Cardiac muscle cell (in vitro differentiated cells and primary cell): ENCODE data around the gene GADD45B. TPM values are rescaled to one million over a fixed set of nuclear protein-coding genes. Genes with fewer than 3 reads are reported as not detected.

Experiments used
- DNase-seq, 2 donors: peaks; one replicate each; pipeline versions ENCODE4 v3.0.0 to v3.0.0-alpha.2; 2010 to 2017; ENCODE audit warnings: low read depth in 1 of 2, low spot score in 1 of 2
- H3K27ac ChIP-seq: fragments of 200-600 bp; sonication (generic); 2 replicates; pipeline ENCODE4 v1.5.1; 2016
- H3K27me3 ChIP-seq: fragments of 200-600 bp; sonication (generic); 2 replicates; pipeline ENCODE4 v1.6.0; 2016; ENCODE audit warnings: control low read depth
- H3K36me3 ChIP-seq: fragments of 200-600 bp; sonication (generic); 2 replicates; pipeline ENCODE4 v1.5.1; 2016; ENCODE audit warnings: control low read depth
- H3K4me1 ChIP-seq: fragments of 200-600 bp; sonication (generic); 2 replicates; pipeline ENCODE4 v1.8.1; 2017; ENCODE audit warnings: low read depth, mild to moderate bottlenecking, mixed run types
- H3K4me3 ChIP-seq: fragments of 200-600 bp; sonication (generic); 2 replicates; pipeline ENCODE4 v1.5.1; 2016; ENCODE audit warnings: mild to moderate bottlenecking
- H3K9me3 ChIP-seq: fragments of 200-600 bp; sonication (generic); 2 replicates; pipeline ENCODE4 v1.5.1; 2017; ENCODE audit warnings: low read depth, mild to moderate bottlenecking, control low read depth
- CTCF ChIP-seq: IDR thresholded peaks from 2 replicates; pipeline ENCODE4 v1.5.1; 2012; ENCODE audit warnings: low read depth, mild to moderate bottlenecking, low read length
- polyA plus RNA-seq: library from polyadenylated mRNA; unstranded; fragments of >200 nt; fragmentation: Nextera tagmentation; extraction: Ambion mirVana; gene quantifications from 2 replicates; pipeline ENCODE4 v1.2.1, GENCODE V29; 2016
- total RNA-seq: library from RNA; depleted of rRNA; stranded (reverse); fragments of >200 nt; gene quantifications from 2 replicates; pipeline ENCODE4 v1.2.3, GENCODE V29; 2016

Gene GADD45B
- total and polyA plus RNA-seq, 2 experiments from 2014 or later, result 30.5 to 75.2 TPM

- Histone ChIP-seq H3K9me3 (no peaks in the 10 kb centered on the region), H3K27me3 (no peaks in the 10 kb centered on the region), H3K4me3 (no peak overlapping the region), H3K27ac (no peak overlapping the region), H3K4me1 (peaks cover 8% of the 10 kb centered on the region), H3K36me3 (peaks cover 14% of the 10 kb centered on the region)
- no peak for TF ChIP-seq CTCF
- no peak for DNase-seq
These were observed 46.9 kb upstream of the GADD45B start for GRCh38 chr19:2428756-2429711.

DNA sequence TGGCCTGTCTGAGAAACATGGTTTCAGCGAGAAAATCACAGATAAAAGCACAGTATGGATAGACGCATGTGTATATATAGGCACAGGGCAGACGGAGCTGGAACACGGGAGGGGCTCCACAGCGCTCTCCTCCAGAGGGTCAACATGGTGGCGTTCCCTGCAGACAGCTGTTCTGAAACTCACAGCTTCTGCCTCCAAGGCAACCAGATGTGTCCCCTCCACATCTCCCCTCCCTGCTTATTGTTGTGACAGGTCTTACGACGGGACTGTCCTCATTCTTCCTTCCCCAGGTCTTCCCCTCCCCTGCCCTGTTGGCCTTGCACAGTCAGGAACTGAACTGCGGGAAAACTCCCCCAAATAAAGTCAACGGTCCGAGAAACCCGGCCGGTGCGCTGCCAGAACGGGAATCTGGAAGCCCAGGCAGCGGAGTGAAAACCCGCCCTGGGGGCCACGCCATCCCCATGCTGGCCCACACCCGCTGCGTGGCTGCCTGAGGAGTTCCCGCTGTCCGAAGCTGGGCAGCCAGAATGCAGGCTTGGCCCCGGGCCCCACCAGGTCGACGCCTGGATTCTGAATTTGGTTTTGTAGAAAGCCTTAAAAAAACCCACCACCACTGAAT, 45.9 kb upstream of the GADD45B start:
- no peak for TF ChIP-seq CTCF
- H3K9me3 ChIP-seq, result no peaks in the 10 kb centered on the region
- no peak overlapping the region for H3K4me3 ChIP-seq
- DNase-seq, result no peak
- H3K27me3 ChIP-seq, result no peaks in the 10 kb centered on the region
- peaks cover 8% of the 10 kb centered on the region for H3K4me1 ChIP-seq
- peaks cover 21% of the 10 kb centered on the region for H3K36me3 ChIP-seq
- no peak overlapping the region for H3K27ac ChIP-seq

GRCh38 chr19:2431318-2432055, 44.4 kb upstream of the GADD45B start:
- peaks cover 21% of the 10 kb centered on the region for H3K36me3 ChIP-seq
- H3K9me3 ChIP-seq, result no peaks in the 10 kb centered on the region
- DNase-seq, result no peak
- no peaks in the 10 kb centered on the region for H3K27me3 ChIP-seq
- H3K27ac ChIP-seq, result no peak overlapping the region
- H3K4me3 ChIP-seq, result no peak overlapping the region
- peaks cover 4% of the 10 kb centered on the region for H3K4me1 ChIP-seq
- TF ChIP-seq CTCF, result no peak

- no peak for TF ChIP-seq CTCF
- no peak for DNase-seq
- no peaks in the 10 kb centered on the region for H3K9me3 ChIP-seq
- H3K27me3 ChIP-seq, result no peaks in the 10 kb centered on the region
- H3K27ac ChIP-seq, result no peak overlapping the region
- H3K4me3 ChIP-seq, result no peak overlapping the region
- no peaks in the 10 kb centered on the region for H3K4me1 ChIP-seq
- peaks cover 23% of the 10 kb centered on the region for H3K36me3 ChIP-seq
These were observed 43.6 kb upstream of the GADD45B start for GRCh38 chr19:2432131-2432848.

DNA sequence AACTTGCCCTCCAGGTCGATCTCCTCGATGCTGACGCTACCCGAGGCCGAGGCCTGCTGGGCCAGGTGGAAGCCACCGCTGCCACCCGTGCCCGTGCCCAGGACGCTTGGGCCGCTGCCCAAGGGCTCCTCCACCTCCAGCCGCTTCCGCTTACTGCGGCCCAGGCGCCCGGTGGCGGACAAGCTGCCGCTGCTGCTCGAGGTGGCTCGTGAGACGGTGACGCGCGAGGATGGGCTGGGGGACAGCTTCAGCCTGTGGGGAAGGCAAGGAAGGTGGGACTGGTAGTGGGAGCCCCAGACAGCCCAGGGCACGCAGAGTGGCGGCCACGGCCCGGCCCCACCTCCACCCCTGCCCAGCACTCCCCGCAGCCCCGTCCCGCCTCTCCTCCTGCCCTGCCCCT, 42.1 kb upstream of the GADD45B start:
- H3K27ac ChIP-seq, result no peak overlapping the region
- peaks cover 27% of the 10 kb centered on the region for H3K36me3 ChIP-seq

More for the DNA sequence above, 42.1 kb upstream of the GADD45B start:
- Histone ChIP-seq H3K4me1 (no peaks in the 10 kb centered on the region), H3K4me3 (no peak overlapping the region), H3K9me3 (no peaks in the 10 kb centered on the region), H3K27me3 (no peaks in the 10 kb centered on the region)
- TF ChIP-seq CTCF, result no peak
- no peak for DNase-seq
